Testis (tissue), 2 donors: Measurements from ENCODE around the gene FAM222A.

ENCODE experiments used
- CTCF ChIP-seq, 3 experiments: fragments of 450-650 bp in 2 of 3; fragments of 200-600 bp in 1 of 3; sonication (generic) in 1 of 3; IDR thresholded peaks; one replicate each; pipeline ENCODE4 v1.5.1; 2016 to 2019; ENCODE audit warnings: antibody characterized with exemption in 3 of 3, mild to moderate bottlenecking in 2 of 3, moderate library complexity in 1 of 3
- POLR2A ChIP-seq: fragments of 450-650 bp; IDR thresholded peaks from one replicate; pipeline ENCODE4 v1.6.1; 2017; ENCODE audit warnings: antibody characterized with exemption, mild to moderate bottlenecking, moderate library complexity

- TF ChIP-seq POLR2A = no peak
- no peak for TF ChIP-seq CTCF (IDR thresholded peaks at IDR 0.05)
Measured at GRCh38 chr12:109720857-109721189, 7.2 kb downstream of the FAM222A start.
